Activated naive CD4-positive, alpha-beta T cell treated with anti-CD3 and anti-CD28 coated beads, Interleukin-2, amount 50 U/mL, for 72 hours (primary cell): ENCODE measurements around the gene CEP152. TPM values are rescaled to one million over a fixed set of nuclear protein-coding genes. Genes with fewer than 3 reads are reported as not detected.
"Not testable (repeated sequence)": the region's sequence is repeated elsewhere in the genome, so short reads cannot be mapped to it uniquely, and the experiment has no call there.

Experiments
- ATAC-seq, 2 donors: fragments of 150-1000 bp; cut with Tn5 transposase; 2 replicates each; pipeline ENCODE4 v1.10.0; 2021; ENCODE audit warnings: mild to moderate bottlenecking in 2 of 2, moderate library complexity in 2 of 2
- DNase-seq, 2 donors: peaks; one replicate each; pipeline ENCODE4 v3.0.0; 2021 to 2022; ENCODE audit warnings: low spot score in 2 of 2
- H3K27ac Mint-ChIP-seq, 2 donors: one replicate each; pipeline ENCODE4 v1.8.0; 2022; ENCODE audit warnings: mild to moderate bottlenecking in 2 of 2, mixed read lengths in 2 of 2
- H3K36me3 Mint-ChIP-seq, 2 donors: one replicate each; pipeline ENCODE4 v1.8.0; 2022; ENCODE audit warnings: mixed read lengths in 2 of 2
- H3K9me3 Mint-ChIP-seq, 2 donors: one replicate each; pipeline ENCODE4 v1.8.0; 2022; ENCODE audit warnings: mixed read lengths in 2 of 2
- total RNA-seq, 2 donors: library from RNA; stranded (reverse); gene quantifications; one replicate each; pipeline ENCODE4 v1.2.3, GENCODE V29; 2022

The CEP152 gene, protein sequence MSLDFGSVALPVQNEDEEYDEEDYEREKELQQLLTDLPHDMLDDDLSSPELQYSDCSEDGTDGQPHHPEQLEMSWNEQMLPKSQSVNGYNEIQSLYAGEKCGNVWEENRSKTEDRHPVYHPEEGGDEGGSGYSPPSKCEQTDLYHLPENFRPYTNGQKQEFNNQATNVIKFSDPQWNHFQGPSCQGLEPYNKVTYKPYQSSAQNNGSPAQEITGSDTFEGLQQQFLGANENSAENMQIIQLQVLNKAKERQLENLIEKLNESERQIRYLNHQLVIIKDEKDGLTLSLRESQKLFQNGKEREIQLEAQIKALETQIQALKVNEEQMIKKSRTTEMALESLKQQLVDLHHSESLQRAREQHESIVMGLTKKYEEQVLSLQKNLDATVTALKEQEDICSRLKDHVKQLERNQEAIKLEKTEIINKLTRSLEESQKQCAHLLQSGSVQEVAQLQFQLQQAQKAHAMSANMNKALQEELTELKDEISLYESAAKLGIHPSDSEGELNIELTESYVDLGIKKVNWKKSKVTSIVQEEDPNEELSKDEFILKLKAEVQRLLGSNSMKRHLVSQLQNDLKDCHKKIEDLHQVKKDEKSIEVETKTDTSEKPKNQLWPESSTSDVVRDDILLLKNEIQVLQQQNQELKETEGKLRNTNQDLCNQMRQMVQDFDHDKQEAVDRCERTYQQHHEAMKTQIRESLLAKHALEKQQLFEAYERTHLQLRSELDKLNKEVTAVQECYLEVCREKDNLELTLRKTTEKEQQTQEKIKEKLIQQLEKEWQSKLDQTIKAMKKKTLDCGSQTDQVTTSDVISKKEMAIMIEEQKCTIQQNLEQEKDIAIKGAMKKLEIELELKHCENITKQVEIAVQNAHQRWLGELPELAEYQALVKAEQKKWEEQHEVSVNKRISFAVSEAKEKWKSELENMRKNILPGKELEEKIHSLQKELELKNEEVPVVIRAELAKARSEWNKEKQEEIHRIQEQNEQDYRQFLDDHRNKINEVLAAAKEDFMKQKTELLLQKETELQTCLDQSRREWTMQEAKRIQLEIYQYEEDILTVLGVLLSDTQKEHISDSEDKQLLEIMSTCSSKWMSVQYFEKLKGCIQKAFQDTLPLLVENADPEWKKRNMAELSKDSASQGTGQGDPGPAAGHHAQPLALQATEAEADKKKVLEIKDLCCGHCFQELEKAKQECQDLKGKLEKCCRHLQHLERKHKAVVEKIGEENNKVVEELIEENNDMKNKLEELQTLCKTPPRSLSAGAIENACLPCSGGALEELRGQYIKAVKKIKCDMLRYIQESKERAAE (N-terminal part only)
- total RNA-seq = 10 to 100 TPM; 41.0 to 57.7 TPM

GRCh38 chr15:48810414-48811324 lies at the start of gene CEP152:
Gene CEP152 (minus strand): TSS chr15:48811069. CDS start chr15:48805649, 5,420 bp downstream.
- ATAC-seq (peak; percentile 94 to 96), DNase-seq (peak; percentile 95 to 98)
- H3K27ac Mint-ChIP-seq = peak within 1 kb of the TSS; percentile 99
- no peaks in the 10 kb centered on the region for H3K9me3 Mint-ChIP-seq
- peaks cover 11 to 14% of the 10 kb centered on the region in 2 donors for H3K36me3 Mint-ChIP-seq

- Mint-ChIP-seq H3K36me3 (no peaks in the 10 kb centered on the region), H3K9me3 (no peaks in the 10 kb centered on the region), H3K27ac (no peak overlapping the region)
- DNase-seq = no peak
- ATAC-seq = no peak
These were observed 48.6 kb upstream of the CEP152 start for GRCh38 chr15:48859426-48859825.

- no peak for ATAC-seq
These were observed 47.5 kb upstream of the CEP152 start for GRCh38 chr15:48858401-48858800.

GRCh38 chr15:48856942-48857341 lies 46.1 kb upstream of the CEP152 start:
- no peak for ATAC-seq

More at GRCh38 chr15:48858401-48858800, 47.5 kb upstream of the CEP152 start:
- no peak overlapping the region for H3K27ac Mint-ChIP-seq
- H3K36me3 Mint-ChIP-seq = no peaks in the 10 kb centered on the region
- DNase-seq = no peak
- no peaks in the 10 kb centered on the region for H3K9me3 Mint-ChIP-seq

DNA sequence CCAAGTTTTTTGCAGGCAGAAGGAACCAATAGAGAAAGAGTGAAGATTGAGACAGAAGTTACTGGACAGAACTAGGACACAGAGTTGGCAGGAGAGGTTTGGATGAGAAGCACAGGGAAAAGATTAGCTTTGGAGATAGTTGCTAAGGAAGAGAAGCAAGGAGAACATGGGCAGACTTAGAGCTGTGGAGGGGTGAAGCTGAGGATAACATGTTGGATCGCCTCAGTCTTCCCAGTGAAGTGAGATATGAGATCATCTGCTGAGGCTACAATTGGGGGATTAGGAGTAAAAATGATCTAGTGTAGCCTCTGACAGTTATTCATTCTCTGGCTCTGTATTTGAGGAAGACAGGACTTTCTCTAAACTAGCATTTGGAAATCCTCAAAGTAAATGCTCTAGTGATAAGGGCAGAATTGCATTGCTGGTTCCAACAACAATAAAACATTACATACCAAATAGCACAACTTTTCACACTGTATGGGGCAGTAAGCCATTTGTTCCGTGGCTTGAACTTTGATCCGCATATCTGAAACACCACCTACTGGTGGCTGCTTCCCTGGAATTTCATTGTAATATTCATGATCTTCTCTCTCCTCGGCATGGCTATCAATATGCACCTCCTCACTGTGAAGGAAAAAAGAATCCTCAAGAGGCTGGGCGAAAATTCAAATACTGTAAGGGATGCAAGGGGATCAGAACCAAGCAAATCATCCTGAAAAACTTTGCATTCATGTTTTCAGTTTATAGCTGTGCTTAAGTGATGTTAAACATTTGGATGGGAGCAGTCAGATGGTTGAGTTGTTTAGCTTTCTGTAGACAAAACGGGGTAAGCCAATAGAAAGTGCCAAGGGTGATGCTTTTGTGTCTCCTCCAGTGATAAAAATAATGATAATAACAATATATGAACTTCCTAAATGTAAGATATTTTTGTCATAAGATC lies 44.9 kb upstream of the CEP152 start:
- Mint-ChIP-seq H3K36me3 (no peaks in the 10 kb centered on the region), H3K9me3 (no peaks in the 10 kb centered on the region), H3K27ac (no peak overlapping the region)
- DNase-seq (no peak), ATAC-seq (no peak)

More at GRCh38 chr15:48856942-48857341, 46.1 kb upstream of the CEP152 start:
- no peak overlapping the region for H3K27ac Mint-ChIP-seq
- H3K9me3 Mint-ChIP-seq = no peaks in the 10 kb centered on the region
- H3K36me3 Mint-ChIP-seq = no peaks in the 10 kb centered on the region
- DNase-seq = no peak

GRCh38 chr15:48854434-48854833 lies 43.6 kb upstream of the CEP152 start:
- not testable (repeated sequence) for ATAC-seq, H3K27ac Mint-ChIP-seq

GRCh38 chr15:48851956-48852355 lies 41.1 kb upstream of the CEP152 start:
- ATAC-seq = no peak
- H3K36me3 Mint-ChIP-seq = no peaks in the 10 kb centered on the region
- no peak overlapping the region for H3K27ac Mint-ChIP-seq

More at GRCh38 chr15:48854434-48854833, 43.6 kb upstream of the CEP152 start:
- DNase-seq, H3K9me3 Mint-ChIP-seq, H3K36me3 Mint-ChIP-seq: not testable (repeated sequence)

GRCh38 chr15:48850648-48851047 lies 39.8 kb upstream of the CEP152 start:
- no peaks in the 10 kb centered on the region for H3K9me3 Mint-ChIP-seq
- ATAC-seq (no peak), DNase-seq (no peak)
- H3K27ac Mint-ChIP-seq = no peak overlapping the region
- no peaks in the 10 kb centered on the region for H3K36me3 Mint-ChIP-seq

More at GRCh38 chr15:48851956-48852355, 41.1 kb upstream of the CEP152 start:
- no peaks in the 10 kb centered on the region for H3K9me3 Mint-ChIP-seq
- DNase-seq = no peak

GRCh38 chr15:48845123-48845522 lies 34.3 kb upstream of the CEP152 start:
- ATAC-seq = peak; percentile 33 to 53
- Mint-ChIP-seq H3K9me3 (peaks cover 7 to 10% of the 10 kb centered on the region in 2 donors), H3K27ac (no peak overlapping the region), H3K36me3 (no peaks in the 10 kb centered on the region)
- DNase-seq = no peak

DNA sequence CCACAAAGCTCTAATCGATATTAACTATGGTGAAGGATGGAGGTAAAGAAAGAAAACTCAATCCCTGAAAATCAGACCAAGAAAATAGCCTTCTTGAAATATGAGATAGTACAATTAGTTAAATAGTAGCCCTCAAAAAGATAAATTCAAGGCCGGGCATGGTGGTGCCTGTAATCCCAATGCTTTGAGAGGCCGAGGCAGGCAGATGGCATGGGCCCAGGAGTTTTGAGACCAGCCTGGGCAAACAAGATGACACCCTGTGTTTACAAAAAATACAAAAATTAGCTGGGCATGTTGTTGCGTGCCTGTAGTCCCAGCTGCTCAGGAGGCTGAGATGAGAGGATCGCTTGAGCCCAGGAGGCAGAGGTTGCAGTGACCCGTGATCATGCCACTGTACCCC lies 31.6 kb upstream of the CEP152 start:
- H3K27ac Mint-ChIP-seq = peak overlapping the region in 1 of 2 donors; percentile 37
- no peaks in the 10 kb centered on the region for H3K36me3 Mint-ChIP-seq
- H3K9me3 Mint-ChIP-seq = peaks cover 7 to 10% of the 10 kb centered on the region in 2 donors
- ATAC-seq = no peak
- no peak for DNase-seq

DNA sequence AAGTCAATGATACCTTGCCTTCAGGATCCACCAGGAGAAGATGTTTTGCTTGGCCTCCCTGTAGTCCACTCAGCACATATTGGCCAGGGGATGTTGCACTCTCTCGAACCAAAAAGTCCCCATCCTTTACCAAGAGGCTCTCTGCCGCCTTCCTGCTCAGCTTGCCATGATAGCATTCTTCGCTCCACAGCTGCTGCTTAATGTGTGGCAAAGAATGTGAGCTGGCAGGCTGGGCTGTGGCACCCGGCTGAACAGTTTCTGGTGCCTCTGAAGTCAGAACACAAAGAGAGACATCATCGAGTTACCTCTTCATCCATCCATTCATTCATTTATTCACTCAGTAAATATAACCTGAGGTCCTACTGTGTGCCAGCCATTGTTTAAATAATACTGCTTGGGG lies 23.9 kb upstream of the CEP152 start:
- Mint-ChIP-seq H3K9me3 (peaks cover 21% of the 10 kb centered on the region in 2 donors), H3K36me3 (peaks cover 14% of the 10 kb centered on the region in 2 donors), H3K27ac (no peak overlapping the region)
- ATAC-seq (no peak), DNase-seq (no peak)

GRCh38 chr15:48833526-48834239 lies 22.8 kb upstream of the CEP152 start:
- DNase-seq = no peak
- no peak for ATAC-seq
- Mint-ChIP-seq H3K27ac (peak overlapping the region in 1 of 2 donors; percentile 33), H3K36me3 (peaks cover 14% of the 10 kb centered on the region in 2 donors), H3K9me3 (peaks cover 21% of the 10 kb centered on the region in 2 donors)

DNA sequence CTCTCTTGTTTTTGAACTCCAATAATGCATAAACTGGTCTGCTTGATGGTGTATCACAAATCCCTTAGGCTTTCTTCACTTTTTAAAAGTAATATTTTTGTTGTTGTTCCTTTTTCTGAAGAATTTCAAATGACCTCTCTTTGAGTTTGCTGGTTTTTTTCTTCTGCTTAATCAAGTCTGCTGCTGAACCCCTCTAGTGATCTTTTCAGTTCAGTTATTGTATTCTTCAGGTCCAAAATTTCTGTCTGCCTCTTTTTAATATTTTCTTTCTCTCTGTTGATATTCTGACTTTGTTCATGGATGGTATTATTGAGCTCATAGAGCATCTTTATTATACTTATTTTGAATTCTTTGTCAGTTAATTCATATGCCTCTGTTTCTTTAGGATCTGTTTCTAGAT lies 21.8 kb upstream of the CEP152 start:
- no peak for DNase-seq
- peaks cover 21% of the 10 kb centered on the region in 2 donors for H3K9me3 Mint-ChIP-seq
- peaks cover 14% of the 10 kb centered on the region in 2 donors for H3K36me3 Mint-ChIP-seq
- no peak overlapping the region for H3K27ac Mint-ChIP-seq
- ATAC-seq = no peak

DNA sequence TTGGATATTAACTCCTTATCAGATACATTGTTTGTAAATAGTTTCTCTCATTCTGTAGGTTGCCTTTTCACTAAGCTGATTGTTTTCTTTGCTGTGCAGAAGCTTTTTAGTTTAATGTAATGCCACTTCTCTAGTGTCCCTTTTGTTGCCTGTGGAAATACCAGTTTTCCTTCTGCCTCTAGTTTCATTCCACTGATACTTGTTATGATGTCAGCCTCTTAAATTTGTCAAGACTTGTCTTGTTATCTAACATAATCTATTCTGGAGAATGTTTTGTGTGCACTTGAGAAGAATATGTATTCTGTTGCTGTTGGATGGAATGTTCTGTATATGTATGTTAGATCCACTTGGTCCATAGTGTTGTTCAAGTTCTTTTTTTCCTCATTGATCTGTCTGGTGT lies 18.0 kb upstream of the CEP152 start:
- ATAC-seq (no peak), DNase-seq (no peak)
- H3K36me3 Mint-ChIP-seq = peaks cover 14% of the 10 kb centered on the region in 2 donors
- H3K27ac Mint-ChIP-seq = no peak overlapping the region
- peaks cover 18% of the 10 kb centered on the region in 2 donors for H3K9me3 Mint-ChIP-seq
